Lower lobe of right lung (tissue), 2 donors: ENCODE data around the gene IL12B. TPM values are rescaled to one million over a fixed set of nuclear protein-coding genes. Genes with fewer than 3 reads are reported as not detected.
A peak's percentile ranks its signal among the peaks of the same experiment; 100 is the strongest.
"Not testable (repeated sequence)": the region's sequence is repeated elsewhere in the genome, so short reads cannot be mapped to it uniquely, and the experiment has no call there.

Experiments used
- ATAC-seq, 2 donors: fragments of 200-7000 bp; cut with Tn5 transposase; one replicate each; pipeline ENCODE4 v1.9.1; 2020 to 2022; ENCODE audit warnings: mild to moderate bottlenecking in 2 of 2, moderate library complexity in 2 of 2
- DNase-seq: peaks from one replicate; pipeline ENCODE4 v3.0.0-alpha.2; 2020
- H3K27ac ChIP-seq: fragments of 200-600 bp; one replicate; pipeline ENCODE4 v1.8.0; 2022
- H3K27me3 ChIP-seq: fragments of 200-600 bp; one replicate; pipeline ENCODE4 v1.8.0; 2022; ENCODE audit warnings: low read depth
- H3K36me3 ChIP-seq: fragments of 200-600 bp; one replicate; pipeline ENCODE4 v1.8.0; 2022; ENCODE audit warnings: mild to moderate bottlenecking
- H3K4me1 ChIP-seq: fragments of 200-600 bp; one replicate; pipeline ENCODE4 v1.8.0; 2022
- H3K4me3 ChIP-seq: fragments of 200-600 bp; one replicate; pipeline ENCODE4 v1.8.0; 2022; ENCODE audit warnings: mild to moderate bottlenecking
- H3K9me3 ChIP-seq: fragments of 200-600 bp; one replicate; pipeline ENCODE4 v1.8.0; 2022
- intact Hi-C: fragments of 100-400 bp; cut with DNase I; formaldehyde crosslinking; loops from one replicate; pipeline ENCODE4 v1.11.0; 2022
- long read RNA-seq: library from polyadenylated mRNA; unstranded; transcript quantifications from one replicate; pipeline ENCODE4 v2.0.0, GENCODE V29; 2021
- total RNA-seq: library from RNA; stranded (reverse); fragmentation: NEBNext Ultra II Directional; extraction: Animal tissue kit (Norgen Biotek cat#: 25700); gene quantifications from one replicate; pipeline ENCODE4 v1.2.1, GENCODE V29; 2021
- TF ChIP-seq, protein P1 (sequence below): fragments of 200-600 bp; IDR thresholded peaks from one replicate; pipeline ENCODE4 v1.8.0; 2022; ENCODE audit warnings: antibody characterized with exemption, mild to moderate bottlenecking
- donor health status: DM: no; HTN: yes; CAD: no; lungs with severe emphysema.

Gene IL12B
- not detected for total RNA-seq
- long read RNA-seq, partial matches to known transcripts, result 0 of 1 reads
- long read RNA-seq, other reads (novel, unspliced or antisense), result 1 of 1 reads

DNA sequence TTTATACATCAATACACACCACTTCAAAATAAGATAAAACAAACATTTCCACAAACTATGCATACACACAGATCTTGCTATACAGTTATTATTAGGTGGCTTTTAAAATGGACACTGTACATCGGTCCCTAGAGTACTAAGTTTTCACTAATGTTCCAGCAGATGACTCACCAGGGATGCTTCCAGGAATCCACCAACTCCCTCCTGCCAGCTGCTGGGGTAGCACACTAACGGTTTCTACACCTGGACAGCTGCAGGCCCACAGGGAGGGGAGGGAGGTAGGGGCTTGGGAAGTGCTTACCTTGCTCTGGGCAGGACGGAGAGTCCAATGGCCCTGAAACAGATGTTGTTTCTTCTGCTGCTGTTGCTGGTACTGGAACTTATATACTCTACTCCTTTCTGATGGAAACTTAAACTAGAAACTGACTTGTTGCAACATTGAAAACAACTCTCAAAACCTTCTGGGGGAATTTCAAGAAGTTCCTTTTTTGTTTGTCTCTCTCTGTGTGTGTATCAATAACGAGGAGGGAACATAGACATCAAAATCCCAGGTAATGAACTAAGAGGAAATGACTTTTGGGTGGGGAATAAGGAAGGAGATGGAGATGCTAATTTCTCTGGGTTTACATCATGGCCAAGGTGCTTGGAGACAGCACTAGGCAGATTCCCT is at the start of gene IL12B:
Gene IL12B (minus strand): TSS at position 357 of the 670 bp plus-strand sequence. CDS start 3,705 bp downstream, outside the sequence.
- intact Hi-C loops, result no loop called here
- H3K4me3 ChIP-seq, result peak within 1 kb of the TSS; percentile 58

DNA sequence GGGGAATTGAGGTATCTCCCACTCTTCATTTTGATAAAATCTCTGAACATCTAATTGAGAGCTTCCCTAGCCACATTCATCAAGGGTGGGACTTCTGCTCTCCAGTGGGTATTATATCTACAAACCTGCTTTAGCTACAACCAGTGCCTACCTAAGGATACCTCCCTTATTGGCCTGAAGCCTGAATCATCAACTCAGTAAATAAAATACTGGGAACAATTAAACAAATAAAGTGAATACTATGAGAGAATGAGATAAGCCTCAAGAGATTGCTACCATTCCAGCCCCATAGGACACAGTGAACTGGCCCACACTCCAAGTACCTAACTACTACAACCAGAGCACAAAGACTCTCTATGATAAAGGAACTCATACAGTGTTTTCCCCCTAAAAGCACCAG is 47.4 kb upstream of the IL12B start:
- Histone ChIP-seq H3K4me3 (no peak overlapping the region), H3K27ac (no peak overlapping the region), H3K4me1 (no peaks in the 10 kb centered on the region), H3K36me3 (no peaks in the 10 kb centered on the region), H3K27me3 (no peaks in the 10 kb centered on the region), H3K9me3 (peaks cover 14% of the 10 kb centered on the region)
- intact Hi-C loops, result no loop called here
- DNase-seq, result no peak
- TF ChIP-seq, protein P1, sequence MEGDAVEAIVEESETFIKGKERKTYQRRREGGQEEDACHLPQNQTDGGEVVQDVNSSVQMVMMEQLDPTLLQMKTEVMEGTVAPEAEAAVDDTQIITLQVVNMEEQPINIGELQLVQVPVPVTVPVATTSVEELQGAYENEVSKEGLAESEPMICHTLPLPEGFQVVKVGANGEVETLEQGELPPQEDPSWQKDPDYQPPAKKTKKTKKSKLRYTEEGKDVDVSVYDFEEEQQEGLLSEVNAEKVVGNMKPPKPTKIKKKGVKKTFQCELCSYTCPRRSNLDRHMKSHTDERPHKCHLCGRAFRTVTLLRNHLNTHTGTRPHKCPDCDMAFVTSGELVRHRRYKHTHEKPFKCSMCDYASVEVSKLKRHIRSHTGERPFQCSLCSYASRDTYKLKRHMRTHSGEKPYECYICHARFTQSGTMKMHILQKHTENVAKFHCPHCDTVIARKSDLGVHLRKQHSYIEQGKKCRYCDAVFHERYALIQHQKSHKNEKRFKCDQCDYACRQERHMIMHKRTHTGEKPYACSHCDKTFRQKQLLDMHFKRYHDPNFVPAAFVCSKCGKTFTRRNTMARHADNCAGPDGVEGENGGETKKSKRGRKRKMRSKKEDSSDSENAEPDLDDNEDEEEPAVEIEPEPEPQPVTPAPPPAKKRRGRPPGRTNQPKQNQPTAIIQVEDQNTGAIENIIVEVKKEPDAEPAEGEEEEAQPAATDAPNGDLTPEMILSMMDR, result no peak
- ATAC-seq, result no peak

More for the DNA sequence above, at the start of gene IL12B:
- no peaks in the 10 kb centered on the region for H3K27me3 ChIP-seq
- DNase-seq (no peak), ATAC-seq (no peak)
- H3K36me3 ChIP-seq, result no peaks in the 10 kb centered on the region
- TF ChIP-seq, protein P1, result no peak
- H3K4me1 ChIP-seq, result peaks cover 13% of the 10 kb centered on the region
- H3K27ac ChIP-seq, result no peak within 1 kb of the TSS
- no peaks in the 10 kb centered on the region for H3K9me3 ChIP-seq

DNA sequence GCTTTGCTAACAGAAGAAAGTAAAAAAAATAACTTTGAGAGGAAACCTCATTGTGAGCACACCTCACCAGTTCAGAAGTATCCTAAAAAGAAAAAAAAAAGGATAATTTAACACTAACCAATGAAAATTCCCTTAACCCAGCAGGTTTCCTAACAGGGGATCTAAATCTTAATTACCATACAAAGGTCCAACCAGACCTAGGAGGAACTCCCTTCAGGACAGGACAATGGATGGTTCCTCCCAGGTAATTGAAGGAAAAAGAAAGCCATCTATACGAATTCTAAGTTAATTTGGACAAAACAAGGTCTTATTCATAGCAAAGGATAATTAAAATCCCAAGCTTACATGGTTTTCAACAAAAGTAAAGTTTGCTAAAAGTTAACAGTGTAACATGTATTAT is 37.6 kb upstream of the IL12B start:
- intact Hi-C loops, H3K9me3 ChIP-seq, H3K27ac ChIP-seq, H3K27me3 ChIP-seq, ATAC-seq, H3K36me3 ChIP-seq, H3K4me1 ChIP-seq, H3K4me3 ChIP-seq, DNase-seq: not testable (repeated sequence)

DNA sequence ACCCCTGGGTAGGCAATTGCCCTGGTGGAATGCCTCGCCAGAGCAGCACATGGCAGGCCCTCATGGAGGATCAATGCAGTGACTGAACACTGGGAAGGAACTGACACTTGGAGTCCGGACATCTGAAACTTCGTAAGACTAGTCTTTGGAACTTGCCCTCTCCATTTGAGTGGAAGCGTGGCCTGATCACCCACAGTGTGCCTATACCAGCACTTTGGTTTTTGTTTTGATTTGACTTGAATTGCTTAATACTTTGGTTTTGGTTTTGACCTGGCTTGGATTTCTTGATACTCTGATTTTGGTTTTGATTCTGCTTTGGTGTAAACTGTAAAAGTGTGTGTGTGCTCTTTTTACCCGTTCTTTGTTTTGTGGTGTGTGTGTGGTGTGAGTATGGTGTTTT is 36.5 kb upstream of the IL12B start:
- H3K36me3 ChIP-seq, H3K27ac ChIP-seq, intact Hi-C loops, H3K4me1 ChIP-seq, H3K4me3 ChIP-seq, H3K27me3 ChIP-seq, DNase-seq, H3K9me3 ChIP-seq, ATAC-seq: not testable (repeated sequence)

DNA sequence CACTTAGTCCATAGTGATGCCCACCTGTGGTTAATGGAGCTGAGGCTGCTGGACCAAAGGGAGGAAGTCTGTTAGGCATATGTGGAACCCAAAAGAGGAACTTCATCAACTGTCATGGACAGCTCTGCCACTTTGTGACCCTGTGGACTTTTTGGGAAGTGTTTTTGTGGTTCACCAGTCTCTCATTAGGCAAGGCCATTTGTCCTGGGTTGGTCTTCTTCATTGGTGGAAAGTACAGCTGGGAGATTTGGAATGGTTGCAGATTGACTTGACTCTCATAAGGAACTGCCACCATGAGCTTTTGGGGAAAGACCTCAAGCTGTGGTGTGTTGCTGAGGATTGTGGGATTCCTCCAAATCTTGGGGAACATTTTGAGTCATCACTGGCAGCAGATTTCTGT is 31.9 kb upstream of the IL12B start:
- DNase-seq, result no peak
- peak; percentile 49 to 76 for ATAC-seq
- Histone ChIP-seq H3K27me3 (no peaks in the 10 kb centered on the region), H3K27ac (no peak overlapping the region), H3K4me3 (no peak overlapping the region), H3K4me1 (no peaks in the 10 kb centered on the region), H3K9me3 (no peaks in the 10 kb centered on the region), H3K36me3 (no peaks in the 10 kb centered on the region)
- TF ChIP-seq, protein P1, result no peak
- intact Hi-C loops, result no loop called here

DNA sequence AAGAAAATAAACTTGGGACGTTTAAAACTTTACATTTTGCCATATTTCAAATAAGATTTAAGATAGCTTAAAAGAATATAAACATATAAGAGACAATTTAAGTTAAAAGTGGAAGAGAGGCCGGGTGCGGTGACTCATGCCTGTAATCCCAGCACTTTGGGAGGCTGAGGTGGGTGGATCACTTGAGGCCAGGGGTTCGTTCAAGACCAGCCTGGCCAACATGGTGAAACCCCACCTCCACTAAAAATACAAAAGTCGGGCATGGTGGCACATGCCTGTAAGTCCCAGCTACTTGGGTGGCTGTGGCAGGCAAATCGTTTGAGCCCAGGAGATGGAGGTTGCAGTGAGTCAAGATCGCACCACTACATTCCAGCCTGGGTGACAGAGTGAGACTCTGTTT is 29.6 kb upstream of the IL12B start:
- H3K9me3 ChIP-seq, H3K36me3 ChIP-seq, ATAC-seq, H3K4me1 ChIP-seq, H3K27ac ChIP-seq, H3K4me3 ChIP-seq, intact Hi-C loops, DNase-seq, H3K27me3 ChIP-seq: not testable (repeated sequence)

DNA sequence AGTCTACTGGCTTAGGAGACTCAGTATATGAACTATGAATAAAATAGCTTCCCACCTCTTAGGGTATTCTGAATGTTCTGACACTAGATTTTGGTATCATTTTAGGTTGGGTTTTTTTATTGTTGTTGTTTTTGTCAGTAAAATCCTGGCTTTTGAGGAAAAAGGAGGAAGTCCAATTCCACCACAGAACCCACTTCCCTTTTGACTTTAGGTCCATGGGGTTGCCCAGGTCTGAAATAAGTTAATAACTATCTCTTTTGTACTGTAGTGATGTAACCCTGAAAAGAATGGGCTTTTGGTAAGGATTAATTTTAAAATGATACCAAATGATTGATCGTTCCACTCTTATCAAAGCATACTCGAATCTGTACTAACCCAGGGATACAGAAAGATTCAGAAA is 29.1 kb upstream of the IL12B start:
- intact Hi-C loops, result no loop called here
- Histone ChIP-seq H3K27me3 (no peaks in the 10 kb centered on the region), H3K36me3 (no peaks in the 10 kb centered on the region), H3K9me3 (no peaks in the 10 kb centered on the region), H3K4me3 (no peak overlapping the region), H3K4me1 (no peaks in the 10 kb centered on the region), H3K27ac (no peak overlapping the region)
- ATAC-seq (no peak), DNase-seq (no peak)
- TF ChIP-seq, protein P1, result no peak
